ENCODE results near the gene MARF1. TPM values are rescaled to one million over a fixed set of nuclear protein-coding genes. Genes with fewer than 3 reads are reported as not detected.
"Not testable (repeated sequence)": the region's sequence is repeated elsewhere in the genome, so short reads cannot be mapped to it uniquely, and the experiment has no call there.

The MARF1 gene
- total RNA-seq, 1 experiment from 2014 or later, result 51.5 TPM

DNA sequence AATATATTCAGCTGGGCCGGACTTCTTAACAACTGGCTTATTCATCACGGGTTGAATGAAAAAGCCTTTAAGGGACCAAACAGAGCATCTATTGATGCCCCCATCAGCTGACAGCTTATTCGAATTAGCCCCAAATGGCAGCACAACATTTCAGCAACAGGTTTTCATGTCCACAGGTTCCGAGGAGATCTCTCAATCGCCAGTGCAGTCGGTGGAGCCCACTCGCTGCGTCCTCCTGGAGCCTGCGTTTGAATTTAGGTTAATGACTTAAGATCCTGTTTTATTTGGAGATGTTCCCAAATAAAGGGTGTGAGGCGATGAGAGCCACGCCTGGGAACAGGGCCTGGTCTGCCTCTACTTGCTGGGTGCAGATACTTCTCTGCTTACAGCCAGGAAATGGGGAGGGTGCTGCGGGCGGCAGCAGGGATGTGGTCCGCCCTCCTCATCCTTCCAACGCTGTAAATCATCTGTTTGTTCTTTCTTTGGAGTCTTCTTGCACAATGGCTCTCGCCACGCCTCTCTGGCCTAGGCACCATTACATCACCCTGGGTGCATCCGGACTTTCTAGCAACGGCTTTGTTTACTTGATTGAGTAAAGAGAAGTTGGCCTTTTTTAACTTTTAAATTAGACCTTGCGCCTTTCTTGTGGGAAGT is 29.7 kb upstream of the MARF1 start:
- Histone ChIP-seq H3K4me3 (ENCODE audit: low read depth in 2 of 2, low read length in 2 of 2) (no peak overlapping the region), H3K27me3 (ENCODE audit: control insufficient read depth, insufficient read depth, low read length) (no peaks in the 10 kb centered on the region), H3K27ac (ENCODE audit: low read length) (no peak overlapping the region), H3K9me3 (ENCODE audit: control insufficient read depth, insufficient read depth, low read depth, low read length) (no peaks in the 10 kb centered on the region), H3K4me1 (ENCODE audit: control insufficient read depth, insufficient read depth, low read length) (no peaks in the 10 kb centered on the region), H3K36me3 (ENCODE audit: control insufficient read depth, insufficient read depth, low read length) (no peaks in the 10 kb centered on the region)
- no peak for ATAC-seq
- no peak for DNase-seq (ENCODE audit: low read depth, low spot score)
- CTCF ChIA-PET, result no interaction called here
- TF ChIP-seq, protein P1, sequence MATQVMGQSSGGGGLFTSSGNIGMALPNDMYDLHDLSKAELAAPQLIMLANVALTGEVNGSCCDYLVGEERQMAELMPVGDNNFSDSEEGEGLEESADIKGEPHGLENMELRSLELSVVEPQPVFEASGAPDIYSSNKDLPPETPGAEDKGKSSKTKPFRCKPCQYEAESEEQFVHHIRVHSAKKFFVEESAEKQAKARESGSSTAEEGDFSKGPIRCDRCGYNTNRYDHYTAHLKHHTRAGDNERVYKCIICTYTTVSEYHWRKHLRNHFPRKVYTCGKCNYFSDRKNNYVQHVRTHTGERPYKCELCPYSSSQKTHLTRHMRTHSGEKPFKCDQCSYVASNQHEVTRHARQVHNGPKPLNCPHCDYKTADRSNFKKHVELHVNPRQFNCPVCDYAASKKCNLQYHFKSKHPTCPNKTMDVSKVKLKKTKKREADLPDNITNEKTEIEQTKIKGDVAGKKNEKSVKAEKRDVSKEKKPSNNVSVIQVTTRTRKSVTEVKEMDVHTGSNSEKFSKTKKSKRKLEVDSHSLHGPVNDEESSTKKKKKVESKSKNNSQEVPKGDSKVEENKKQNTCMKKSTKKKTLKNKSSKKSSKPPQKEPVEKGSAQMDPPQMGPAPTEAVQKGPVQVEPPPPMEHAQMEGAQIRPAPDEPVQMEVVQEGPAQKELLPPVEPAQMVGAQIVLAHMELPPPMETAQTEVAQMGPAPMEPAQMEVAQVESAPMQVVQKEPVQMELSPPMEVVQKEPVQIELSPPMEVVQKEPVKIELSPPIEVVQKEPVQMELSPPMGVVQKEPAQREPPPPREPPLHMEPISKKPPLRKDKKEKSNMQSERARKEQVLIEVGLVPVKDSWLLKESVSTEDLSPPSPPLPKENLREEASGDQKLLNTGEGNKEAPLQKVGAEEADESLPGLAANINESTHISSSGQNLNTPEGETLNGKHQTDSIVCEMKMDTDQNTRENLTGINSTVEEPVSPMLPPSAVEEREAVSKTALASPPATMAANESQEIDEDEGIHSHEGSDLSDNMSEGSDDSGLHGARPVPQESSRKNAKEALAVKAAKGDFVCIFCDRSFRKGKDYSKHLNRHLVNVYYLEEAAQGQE (IDR thresholded peaks at IDR 0.05; ENCODE audit: insufficient read depth in 1 of 2, low read depth in 2 of 2, low read length in 1 of 2), result no peak
- TF ChIP-seq POLR2AphosphoS5 (IDR thresholded peaks at IDR 0.05; ENCODE audit: low read depth, low read length), result no peak
- TF ChIP-seq CTCF (IDR thresholded peaks at IDR 0.05), result no peak
- TF ChIP-seq TCF7L2 (IDR thresholded peaks at IDR 0.05; ENCODE audit: low read depth, low read length), result no peak
- POLR2A ChIA-PET, result no interaction called here
- in situ Hi-C loops (cut with HindIII; ENCODE audit: low pct_unique_long_range_greater_than_20kb, low sequenced_read_pairs), result no loop called here
- intact Hi-C loops (cut with micrococcal nuclease; ENCODE audit: unreplicated experiment), result no loop called here
- BruUV-seq (replicated peaks), result no TSS peak

DNA sequence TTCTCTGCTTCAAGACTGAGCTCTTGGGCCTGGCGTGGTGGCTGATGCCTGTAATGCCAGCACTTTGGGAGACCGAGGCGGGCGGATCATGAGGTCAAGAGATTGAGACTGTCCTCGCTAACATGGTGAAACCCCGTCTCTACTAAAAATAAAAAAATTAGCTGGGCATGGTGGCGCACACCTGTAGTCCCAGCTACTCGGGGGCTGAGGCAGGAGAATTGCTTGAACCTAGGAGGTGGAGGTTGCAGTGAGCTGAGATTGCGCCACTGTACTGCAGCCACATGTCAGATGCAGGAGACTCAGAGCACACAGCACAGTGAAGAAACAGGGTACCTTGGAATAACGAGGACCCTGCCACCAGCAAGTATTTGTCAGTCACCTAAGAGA is 29.2 kb upstream of the MARF1 start:
- H3K9me3 ChIP-seq (ENCODE audit: control insufficient read depth, insufficient read depth, low read depth, low read length); H3K4me3 ChIP-seq (ENCODE audit: low read depth in 2 of 2, low read length in 2 of 2); in situ Hi-C loops (cut with HindIII; ENCODE audit: low pct_unique_long_range_greater_than_20kb, low sequenced_read_pairs); H3K27ac ChIP-seq (ENCODE audit: low read length); DNase-seq (ENCODE audit: low read depth, low spot score); CTCF ChIA-PET; H3K27me3 ChIP-seq (ENCODE audit: control insufficient read depth, insufficient read depth, low read length); ATAC-seq; intact Hi-C loops (cut with micrococcal nuclease; ENCODE audit: unreplicated experiment); H3K36me3 ChIP-seq (ENCODE audit: control insufficient read depth, insufficient read depth, low read length); H3K4me1 ChIP-seq (ENCODE audit: control insufficient read depth, insufficient read depth, low read length); POLR2A ChIA-PET; BruUV-seq (replicated peaks): not testable (repeated sequence)

DNA sequence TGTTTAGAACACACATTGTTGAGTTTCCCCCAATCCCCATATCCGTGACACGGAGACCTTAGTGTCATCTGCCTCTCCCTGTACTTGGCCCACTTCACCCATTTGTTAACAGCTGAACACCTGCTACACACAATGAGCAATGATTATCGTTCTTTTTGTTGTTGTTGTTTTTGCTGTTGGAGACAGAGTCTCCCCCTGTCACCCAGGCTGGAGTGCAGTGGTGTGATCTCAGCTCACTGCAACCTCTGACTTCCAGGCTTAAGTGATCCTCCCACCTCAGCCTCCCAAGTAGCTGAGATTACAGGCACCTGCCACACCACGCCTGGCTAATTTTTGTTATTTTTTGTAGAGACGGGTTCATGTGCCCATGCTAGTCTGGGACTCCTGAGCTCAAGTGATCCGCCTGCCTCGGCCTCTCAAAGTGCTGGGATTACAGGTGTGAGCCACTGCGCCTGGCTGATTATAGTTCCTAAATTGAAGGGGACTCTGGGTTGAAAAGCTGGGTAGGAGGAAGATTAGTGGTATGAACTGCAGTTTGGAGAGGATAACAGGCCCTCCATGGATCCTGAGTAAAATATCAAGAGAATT is 28.7 kb upstream of the MARF1 start:
- Histone ChIP-seq H3K36me3 (ENCODE audit: control insufficient read depth, insufficient read depth, low read length) (no peaks in the 10 kb centered on the region), H3K4me1 (ENCODE audit: control insufficient read depth, insufficient read depth, low read length) (no peaks in the 10 kb centered on the region), H3K4me3 (ENCODE audit: low read depth in 2 of 2, low read length in 2 of 2) (no peak overlapping the region), H3K9me3 (ENCODE audit: control insufficient read depth, insufficient read depth, low read depth, low read length) (no peaks in the 10 kb centered on the region), H3K27ac (ENCODE audit: low read length) (no peak overlapping the region), H3K27me3 (ENCODE audit: control insufficient read depth, insufficient read depth, low read length) (no peaks in the 10 kb centered on the region)
- in situ Hi-C loops (cut with HindIII; ENCODE audit: low pct_unique_long_range_greater_than_20kb, low sequenced_read_pairs) (no loop called here), intact Hi-C loops (cut with micrococcal nuclease; ENCODE audit: unreplicated experiment) (no loop called here)
- DNase-seq (ENCODE audit: low read depth, low spot score) (no peak), ATAC-seq (no peak)
- BruUV-seq (replicated peaks), result no TSS peak
- TF ChIP-seq SIN3A (IDR thresholded peaks at IDR 0.05; ENCODE audit: borderline replicate concordance, insufficient read depth, low read depth, low read length) (no peak), POLR2AphosphoS5 (IDR thresholded peaks at IDR 0.05; ENCODE audit: low read depth, low read length) (no peak), TCF7L2 (IDR thresholded peaks at IDR 0.05; ENCODE audit: low read depth, low read length) (no peak), CTCF (IDR thresholded peaks at IDR 0.05) (no peak)
- TF ChIP-seq, protein P1 (IDR thresholded peaks at IDR 0.05; ENCODE audit: insufficient read depth in 1 of 2, low read depth in 2 of 2, low read length in 1 of 2), result no peak
- ChIA-PET POLR2A (no interaction called here), CTCF (no interaction called here)
